Hepatocyte (in vitro differentiated cells): Measurements from ENCODE around the gene SLC16A5.
"Not testable (repeated sequence)": the region's sequence is repeated elsewhere in the genome, so short reads cannot be mapped to it uniquely, and the experiment has no call there.

Source experiments
- EZH2 ChIP-seq: fragments of 200-600 bp; sonication (generic); IDR thresholded peaks from 2 replicates; pipeline ENCODE4 v1.6.1; 2016; ENCODE audit warnings: antibody characterized with exemption, mild to moderate bottlenecking, borderline replicate concordance
- EZH2phosphoT487 ChIP-seq: fragments of 200-600 bp; sonication (generic); IDR thresholded peaks from one replicate; pipeline ENCODE4 v1.6.1; 2018; ENCODE audit warnings: antibody characterized with exemption, mild to moderate bottlenecking, low read depth, moderate library complexity; ENCODE audit not compliant: unreplicated experiment, severe bottlenecking
- TF ChIP-seq, protein P1 (sequence below): fragments of 200-600 bp; sonication (generic); IDR thresholded peaks from 2 replicates; pipeline ENCODE4 v1.5.1; 2016; ENCODE audit warnings: antibody characterized with exemption, mild to moderate bottlenecking; ENCODE audit not compliant: poor library complexity

DNA sequence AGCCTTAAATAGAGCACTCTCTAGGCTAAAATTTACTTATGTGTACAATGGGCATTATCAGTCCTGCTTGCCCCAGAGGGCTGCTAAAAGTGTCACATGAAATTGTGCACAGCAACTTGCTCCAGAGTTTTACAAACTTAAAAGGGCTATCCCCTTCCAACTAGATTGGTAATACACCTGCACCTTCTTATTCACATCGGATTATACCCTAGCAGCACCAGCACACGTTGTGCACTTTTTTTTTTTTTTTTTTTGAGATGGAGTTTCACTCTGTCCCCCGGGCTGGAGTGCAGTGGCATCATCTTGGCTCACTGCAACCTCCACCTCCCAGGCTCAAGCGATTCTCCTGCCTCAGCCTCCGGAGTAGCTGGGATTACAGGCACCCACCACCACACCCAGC is 44.0 kb upstream of the SLC16A5 start:
- TF ChIP-seq, protein P1, sequence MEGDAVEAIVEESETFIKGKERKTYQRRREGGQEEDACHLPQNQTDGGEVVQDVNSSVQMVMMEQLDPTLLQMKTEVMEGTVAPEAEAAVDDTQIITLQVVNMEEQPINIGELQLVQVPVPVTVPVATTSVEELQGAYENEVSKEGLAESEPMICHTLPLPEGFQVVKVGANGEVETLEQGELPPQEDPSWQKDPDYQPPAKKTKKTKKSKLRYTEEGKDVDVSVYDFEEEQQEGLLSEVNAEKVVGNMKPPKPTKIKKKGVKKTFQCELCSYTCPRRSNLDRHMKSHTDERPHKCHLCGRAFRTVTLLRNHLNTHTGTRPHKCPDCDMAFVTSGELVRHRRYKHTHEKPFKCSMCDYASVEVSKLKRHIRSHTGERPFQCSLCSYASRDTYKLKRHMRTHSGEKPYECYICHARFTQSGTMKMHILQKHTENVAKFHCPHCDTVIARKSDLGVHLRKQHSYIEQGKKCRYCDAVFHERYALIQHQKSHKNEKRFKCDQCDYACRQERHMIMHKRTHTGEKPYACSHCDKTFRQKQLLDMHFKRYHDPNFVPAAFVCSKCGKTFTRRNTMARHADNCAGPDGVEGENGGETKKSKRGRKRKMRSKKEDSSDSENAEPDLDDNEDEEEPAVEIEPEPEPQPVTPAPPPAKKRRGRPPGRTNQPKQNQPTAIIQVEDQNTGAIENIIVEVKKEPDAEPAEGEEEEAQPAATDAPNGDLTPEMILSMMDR, result not testable (repeated sequence)
- not testable (repeated sequence) for TF ChIP-seq EZH2, EZH2phosphoT487
